ENCODE measurements around the gene RNF4. TPM values are rescaled to one million over a fixed set of nuclear protein-coding genes. Genes with fewer than 3 reads are reported as not detected.

Gene RNF4
- total RNA-seq, 1 donor from 2014 or later = 77.2 TPM

- H2AFZ ChIP-seq (ENCODE audit: low read depth, low read length) = no peak overlapping the region
- H3K9me3 ChIP-seq (ENCODE audit: insufficient read depth, low read depth, low read length) = no peaks in the 10 kb centered on the region
- Mint-ChIP-seq H3K4me3 (ENCODE audit: unreplicated experiment) (no peak overlapping the region), H3K4me1 (ENCODE audit: low read depth, unreplicated experiment) (peaks cover 2% of the 10 kb centered on the region), H3K27me3 (ENCODE audit: low read depth, unreplicated experiment) (peaks cover 35% of the 10 kb centered on the region), H3K36me3 (ENCODE audit: low read depth, unreplicated experiment) (no peaks in the 10 kb centered on the region), H3K9me3 (ENCODE audit: unreplicated experiment) (no peaks in the 10 kb centered on the region), H3K27ac (ENCODE audit: unreplicated experiment) (no peak overlapping the region)
- H3K9ac ChIP-seq (ENCODE audit: low read length) = no peak overlapping the region
- no peak overlapping the region for H3K4me2 ChIP-seq (ENCODE audit: low read length)
- FAIRE-seq (no peak), DNase-seq (ENCODE audit: low read depth) (no peak)
- no peak overlapping the region for H3K27ac ChIP-seq (ENCODE audit: low read depth, low read length)
- TF ChIP-seq EZH2 (IDR thresholded peaks at IDR 0.05; ENCODE audit: insufficient read depth, low read length) (no peak), CTCF (IDR thresholded peaks at IDR 0.05; ENCODE audit: insufficient read depth, low read depth, low read length) (no peak)
- H3K4me3 ChIP-seq (ENCODE audit: insufficient read depth, low read depth, low read length) = no peak overlapping the region
- H3K36me3 ChIP-seq (ENCODE audit: insufficient read depth, low read length) = no peaks in the 10 kb centered on the region
- H3K27me3 ChIP-seq (ENCODE audit: insufficient read depth, low read length) = no peaks in the 10 kb centered on the region
- H3K4me1 ChIP-seq (ENCODE audit: insufficient read depth, low read length) = no peaks in the 10 kb centered on the region
- no peaks in the 10 kb centered on the region for H4K20me1 ChIP-seq (ENCODE audit: insufficient read depth, low read length)
- H3K79me2 ChIP-seq (ENCODE audit: insufficient read depth, low read length) = no peaks in the 10 kb centered on the region
These were observed 34.5 kb upstream of the RNF4 start for GRCh38 chr4:2434420-2434819.

- H3K27ac ChIP-seq (ENCODE audit: low read depth, low read length) = no peak overlapping the region
- no peak for FAIRE-seq
- TF ChIP-seq EZH2 (IDR thresholded peaks at IDR 0.05; ENCODE audit: insufficient read depth, low read length) = no peak
- TF ChIP-seq CTCF (IDR thresholded peaks at IDR 0.05; ENCODE audit: insufficient read depth, low read depth, low read length) = no peak
These were observed 32.6 kb upstream of the RNF4 start for GRCh38 chr4:2436301-2436700.

GRCh38 chr4:2436761-2437474 is 32.0 kb upstream of the RNF4 start:
- no peak overlapping the region for H3K4me2 ChIP-seq (ENCODE audit: low read length)

More at GRCh38 chr4:2436301-2436700, 32.6 kb upstream of the RNF4 start:
- Histone ChIP-seq H3K4me2 (ENCODE audit: low read length) (no peak overlapping the region), H4K20me1 (ENCODE audit: insufficient read depth, low read length) (no peaks in the 10 kb centered on the region), H3K9me3 (ENCODE audit: insufficient read depth, low read depth, low read length) (no peaks in the 10 kb centered on the region), H3K9ac (ENCODE audit: low read length) (no peak overlapping the region), H3K36me3 (ENCODE audit: insufficient read depth, low read length) (no peaks in the 10 kb centered on the region), H2AFZ (ENCODE audit: low read depth, low read length) (no peak overlapping the region), H3K4me1 (ENCODE audit: insufficient read depth, low read length) (no peaks in the 10 kb centered on the region), H3K27me3 (ENCODE audit: insufficient read depth, low read length) (no peaks in the 10 kb centered on the region), H3K4me3 (ENCODE audit: insufficient read depth, low read depth, low read length) (no peak overlapping the region), H3K79me2 (ENCODE audit: insufficient read depth, low read length) (no peaks in the 10 kb centered on the region)
- H3K9me3 Mint-ChIP-seq (ENCODE audit: unreplicated experiment) = no peaks in the 10 kb centered on the region
- peaks cover 2% of the 10 kb centered on the region for H3K4me1 Mint-ChIP-seq (ENCODE audit: low read depth, unreplicated experiment)
- no peak overlapping the region for H3K27ac Mint-ChIP-seq (ENCODE audit: unreplicated experiment)
- H3K36me3 Mint-ChIP-seq (ENCODE audit: low read depth, unreplicated experiment) = no peaks in the 10 kb centered on the region
- H3K27me3 Mint-ChIP-seq (ENCODE audit: low read depth, unreplicated experiment) = peaks cover 36% of the 10 kb centered on the region
- DNase-seq (ENCODE audit: low read depth) = no peak
- H3K4me3 Mint-ChIP-seq (ENCODE audit: unreplicated experiment) = no peak overlapping the region

More at GRCh38 chr4:2436761-2437474, 32.0 kb upstream of the RNF4 start:
- Histone ChIP-seq H3K4me3 (ENCODE audit: insufficient read depth, low read depth, low read length) (no peak overlapping the region), H4K20me1 (ENCODE audit: insufficient read depth, low read length) (no peaks in the 10 kb centered on the region), H3K4me1 (ENCODE audit: insufficient read depth, low read length) (no peaks in the 10 kb centered on the region), H3K9ac (ENCODE audit: low read length) (no peak overlapping the region), H3K36me3 (ENCODE audit: insufficient read depth, low read length) (no peaks in the 10 kb centered on the region), H2AFZ (ENCODE audit: low read depth, low read length) (no peak overlapping the region), H3K27ac (ENCODE audit: low read depth, low read length) (no peak overlapping the region), H3K79me2 (ENCODE audit: insufficient read depth, low read length) (no peaks in the 10 kb centered on the region), H3K27me3 (ENCODE audit: insufficient read depth, low read length) (no peaks in the 10 kb centered on the region), H3K9me3 (ENCODE audit: insufficient read depth, low read depth, low read length) (no peaks in the 10 kb centered on the region)
- Mint-ChIP-seq H3K9me3 (ENCODE audit: unreplicated experiment) (no peaks in the 10 kb centered on the region), H3K4me3 (ENCODE audit: unreplicated experiment) (no peak overlapping the region), H3K4me1 (ENCODE audit: low read depth, unreplicated experiment) (peaks cover 2% of the 10 kb centered on the region), H3K36me3 (ENCODE audit: low read depth, unreplicated experiment) (no peaks in the 10 kb centered on the region), H3K27ac (ENCODE audit: unreplicated experiment) (no peak overlapping the region), H3K27me3 (ENCODE audit: low read depth, unreplicated experiment) (peaks cover 36% of the 10 kb centered on the region)
- FAIRE-seq = no peak
- DNase-seq (ENCODE audit: low read depth) = no peak
- no peak for TF ChIP-seq EZH2 (IDR thresholded peaks at IDR 0.05; ENCODE audit: insufficient read depth, low read length)
- TF ChIP-seq CTCF (IDR thresholded peaks at IDR 0.05; ENCODE audit: insufficient read depth, low read depth, low read length) = no peak
